Measurements from ENCODE around the gene IVNS1ABP. TPM values are rescaled to one million over a fixed set of nuclear protein-coding genes. Genes with fewer than 3 reads are reported as not detected.
A peak's percentile ranks its signal among the peaks of the same experiment; 100 is the strongest.
"Not testable (repeated sequence)": the region's sequence is repeated elsewhere in the genome, so short reads cannot be mapped to it uniquely, and the experiment has no call there.

IVNS1ABP gene
- polyA plus RNA-seq, 2 of the 4 experiments (the other 2 are of a cell fraction), result 71.4 to 72.0 TPM

DNA sequence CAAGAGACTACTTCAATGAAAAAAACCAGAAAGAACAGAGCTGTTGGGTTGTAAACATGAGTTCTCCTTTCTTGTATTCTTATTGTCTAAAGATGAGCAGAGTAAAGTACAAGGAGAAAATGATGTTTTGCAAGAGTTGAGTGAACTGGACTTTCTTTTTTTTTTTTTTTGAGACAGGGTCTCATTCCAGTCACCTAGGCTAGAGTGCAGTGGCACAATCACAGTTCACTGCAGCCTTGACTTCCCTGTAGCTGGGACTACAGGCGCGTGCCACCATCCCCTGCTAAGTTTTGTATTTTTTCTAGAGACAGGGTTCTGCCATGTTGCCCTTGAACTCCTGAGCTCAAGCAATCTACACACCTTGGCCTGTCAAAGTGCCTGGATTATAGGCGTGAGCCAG lies 7.1 kb upstream of the IVNS1ABP start:
- ChIA-PET CTCF (interaction anchor here (0.6 to 1.5 kb wide), 4 partner anchors 13 to 519 kb away, joined by 3 to 4 read pairs (median 4); no protein-coding TSS in a partner anchor), POLR2A (no interaction called here)
- H3K4me3 ChIP-seq, result no peak overlapping the region
- WGBS (ENCODE audit: missing lambda C conversion rate), result 100% methylated on average over 3 of the region's 3 CpGs
- H3K4me1 ChIP-seq, result no peaks in the 10 kb centered on the region; the same call in 2 of the 3 replicates
- no peak overlapping the region for H3K4me2 ChIP-seq
- TF ChIP-seq HEYL (CRISPR knock-in tag; IDR thresholded peaks at IDR 0.05) (no peak), NFE2L2 (conservative IDR thresholded peaks at IDR 0.05; ENCODE audit: low read length) (no peak), HDAC2 (IDR thresholded peaks at IDR 0.05) (no peak), BCL3 (IDR thresholded peaks at IDR 0.05) (no peak), USF2 (IDR thresholded peaks at IDR 0.05) (no peak), KDM1A (IDR thresholded peaks at IDR 0.05; ENCODE audit: low read depth) (no peak), GATA3 (IDR thresholded peaks at IDR 0.05; ENCODE audit: borderline replicate concordance) (no peak), MAX (IDR thresholded peaks at IDR 0.05) (no peak), NR3C1 (IDR thresholded peaks at IDR 0.05) (no peak)
- TF ChIP-seq, protein P1, sequence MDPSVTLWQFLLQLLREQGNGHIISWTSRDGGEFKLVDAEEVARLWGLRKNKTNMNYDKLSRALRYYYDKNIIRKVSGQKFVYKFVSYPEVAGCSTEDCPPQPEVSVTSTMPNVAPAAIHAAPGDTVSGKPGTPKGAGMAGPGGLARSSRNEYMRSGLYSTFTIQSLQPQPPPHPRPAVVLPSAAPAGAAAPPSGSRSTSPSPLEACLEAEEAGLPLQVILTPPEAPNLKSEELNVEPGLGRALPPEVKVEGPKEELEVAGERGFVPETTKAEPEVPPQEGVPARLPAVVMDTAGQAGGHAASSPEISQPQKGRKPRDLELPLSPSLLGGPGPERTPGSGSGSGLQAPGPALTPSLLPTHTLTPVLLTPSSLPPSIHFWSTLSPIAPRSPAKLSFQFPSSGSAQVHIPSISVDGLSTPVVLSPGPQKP (IDR thresholded peaks at IDR 0.05; ENCODE audit: low read depth, low read length), result no peak
- FAIRE-seq (no peak), DNase-seq (ENCODE audit: low read depth in 1 of 2, low spot score in 1 of 2) (no peak), ATAC-seq (no peak)
- H3K9me3 ChIP-seq, result no peaks in the 10 kb centered on the region
- H3K27ac ChIP-seq, result no peak overlapping the region

- FAIRE-seq (no peak), ATAC-seq (no peak)
- CTCF ChIA-PET, result interaction anchor here (0.7 kb wide), 1 partner anchor 29 kb away, joined by 3 read pairs; no protein-coding TSS in a partner anchor
Measured at GRCh38 chr1:185322636-185323035, 5.6 kb upstream of the IVNS1ABP start.

GRCh38 chr1:185321653-185322221 lies 4.7 kb upstream of the IVNS1ABP start:
- H3K4me2 ChIP-seq; FAIRE-seq; ATAC-seq; H3K4me3 ChIP-seq; H3K9me3 ChIP-seq; H3K27ac ChIP-seq; CTCF ChIA-PET; DNase-seq (ENCODE audit: low read depth in 1 of 2, low spot score in 1 of 2); POLR2A ChIA-PET: not testable (repeated sequence)
- WGBS (ENCODE audit: missing lambda C conversion rate), result 89% methylated on average over 13 of the region's 36 CpGs
- H3K4me1 ChIP-seq, result peaks cover 14% of the 10 kb centered on the region

More at GRCh38 chr1:185322636-185323035, 5.6 kb upstream of the IVNS1ABP start:
- 62% methylated on average over 2 of the region's 2 CpGs for WGBS (ENCODE audit: missing lambda C conversion rate)
- H3K4me2 ChIP-seq, result no peak overlapping the region
- no peak for DNase-seq (ENCODE audit: low read depth in 1 of 2, low spot score in 1 of 2)
- no peak overlapping the region for H3K27ac ChIP-seq
- POLR2A ChIA-PET, result no interaction called here
- TF ChIP-seq FOXS1 (CRISPR knock-in tag; IDR thresholded peaks at IDR 0.05), result no peak
- H3K9me3 ChIP-seq, result no peaks in the 10 kb centered on the region
- peaks cover 14% of the 10 kb centered on the region for H3K4me1 ChIP-seq
- H3K4me3 ChIP-seq, result no peak overlapping the region

DNA sequence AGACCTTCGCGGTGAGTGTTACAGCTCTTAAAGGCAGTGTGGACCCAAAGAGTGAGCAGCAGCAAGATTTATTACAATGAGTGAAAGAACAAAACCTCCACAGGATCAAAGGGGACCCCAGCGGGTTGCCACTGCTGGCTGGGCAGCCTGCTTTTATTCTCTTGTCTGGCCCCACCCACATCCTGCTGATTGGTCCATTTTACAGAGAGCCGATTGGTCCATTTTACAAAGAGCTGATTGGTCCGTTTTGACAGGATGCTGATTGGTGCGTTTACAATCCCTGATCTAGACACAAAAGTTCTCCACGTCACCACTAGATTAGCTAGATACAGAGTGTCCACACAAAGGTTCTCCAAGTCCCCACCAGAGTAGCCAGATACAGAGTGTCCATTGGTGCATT lies 4.1 kb upstream of the IVNS1ABP start:
- DNase-seq (ENCODE audit: low read depth in 1 of 2, low spot score in 1 of 2); H3K27ac ChIP-seq; ATAC-seq; H3K4me3 ChIP-seq; H3K9me3 ChIP-seq; H3K4me2 ChIP-seq; FAIRE-seq; CTCF ChIA-PET; POLR2A ChIA-PET: not testable (repeated sequence)
- peaks cover 14% of the 10 kb centered on the region for H3K4me1 ChIP-seq
- 96% methylated on average over 7 of the region's 7 CpGs for WGBS (ENCODE audit: missing lambda C conversion rate)

GRCh38 chr1:185319139-185319475 lies 2.1 kb upstream of the IVNS1ABP start:
- FAIRE-seq (no peak), DNase-seq (ENCODE audit: low read depth in 1 of 2, low spot score in 1 of 2) (no peak), ATAC-seq (no peak)
- H3K4me3 ChIP-seq, result no peak overlapping the region
- H3K27ac ChIP-seq, result no peak overlapping the region
- peaks cover 30% of the 10 kb centered on the region for H3K4me1 ChIP-seq
- ChIA-PET POLR2A (no interaction called here), CTCF (interaction anchor here (0.7 to 4.9 kb wide), 3 partner anchors 276 to 362 kb away, joined by 4 to 30 read pairs (median 23); no protein-coding TSS in a partner anchor)
- 62% methylated on average over 1 of the region's 1 CpG for WGBS (ENCODE audit: missing lambda C conversion rate)
- no peak for TF ChIP-seq TFCP2L1 (CRISPR knock-in tag; IDR thresholded peaks at IDR 0.05)
- no peak for TF ChIP-seq EHF (CRISPR knock-in tag; IDR thresholded peaks at IDR 0.05)
- TF ChIP-seq SMC3 (IDR thresholded peaks at IDR 0.05), result no peak
- TF ChIP-seq FOXS1 (CRISPR knock-in tag; IDR thresholded peaks at IDR 0.05), result no peak
- TF ChIP-seq BCL3 (IDR thresholded peaks at IDR 0.05), result no peak
- TF ChIP-seq, protein P2, sequence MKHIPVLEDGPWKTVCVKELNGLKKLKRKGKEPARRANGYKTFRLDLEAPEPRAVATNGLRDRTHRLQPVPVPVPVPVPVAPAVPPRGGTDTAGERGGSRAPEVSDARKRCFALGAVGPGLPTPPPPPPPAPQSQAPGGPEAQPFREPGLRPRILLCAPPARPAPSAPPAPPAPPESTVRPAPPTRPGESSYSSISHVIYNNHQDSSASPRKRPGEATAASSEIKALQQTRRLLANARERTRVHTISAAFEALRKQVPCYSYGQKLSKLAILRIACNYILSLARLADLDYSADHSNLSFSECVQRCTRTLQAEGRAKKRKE (CRISPR knock-in tag; IDR thresholded peaks at IDR 0.05; ENCODE audit: low read depth), result no peak
- no peak for TF ChIP-seq JUN (IDR thresholded peaks at IDR 0.05)
- TF ChIP-seq SREBF2 (IDR thresholded peaks at IDR 0.05), result no peak
- no peak for TF ChIP-seq BHLHE40 (IDR thresholded peaks at IDR 0.05; ENCODE audit: low read depth, low read length)
- no peaks in the 10 kb centered on the region for H3K9me3 ChIP-seq
- H3K4me2 ChIP-seq, result 0 out of 3 replicates have a peak overlapping the region, but pooled peaks have one; percentile 80
